Iris pigment epithelial cell (primary cell): Measurements from ENCODE around the gene USP6NL.

Source experiments
- DNase-seq: peaks from one replicate; pipeline ENCODE4 v3.0.0-alpha.2; 2011; ENCODE audit warnings: low read depth

The USP6NL gene

DNA sequence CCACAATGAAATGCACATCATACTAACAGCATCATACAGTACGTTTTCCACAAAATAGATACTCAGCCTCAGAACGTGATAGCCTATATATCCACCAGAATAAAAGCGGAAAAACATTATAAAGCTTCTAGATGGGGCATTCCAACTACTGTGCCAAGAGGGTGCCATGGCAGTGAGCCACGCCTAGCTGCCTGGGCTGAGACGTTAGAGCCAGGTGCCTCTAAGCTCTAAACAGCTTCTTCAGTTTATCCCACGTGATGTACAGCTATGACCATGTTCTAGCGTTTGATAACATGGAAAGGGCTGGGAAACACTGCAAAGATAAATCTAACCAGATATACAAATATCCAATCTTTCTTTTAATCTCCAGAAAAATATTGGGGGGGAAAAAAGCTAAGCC, 17.8 kb downstream of the USP6NL start:
- no peak for DNase-seq

GRCh38 chr10:11589738-11590137, 21.7 kb downstream of the USP6NL start:
- no peak for DNase-seq

DNA sequence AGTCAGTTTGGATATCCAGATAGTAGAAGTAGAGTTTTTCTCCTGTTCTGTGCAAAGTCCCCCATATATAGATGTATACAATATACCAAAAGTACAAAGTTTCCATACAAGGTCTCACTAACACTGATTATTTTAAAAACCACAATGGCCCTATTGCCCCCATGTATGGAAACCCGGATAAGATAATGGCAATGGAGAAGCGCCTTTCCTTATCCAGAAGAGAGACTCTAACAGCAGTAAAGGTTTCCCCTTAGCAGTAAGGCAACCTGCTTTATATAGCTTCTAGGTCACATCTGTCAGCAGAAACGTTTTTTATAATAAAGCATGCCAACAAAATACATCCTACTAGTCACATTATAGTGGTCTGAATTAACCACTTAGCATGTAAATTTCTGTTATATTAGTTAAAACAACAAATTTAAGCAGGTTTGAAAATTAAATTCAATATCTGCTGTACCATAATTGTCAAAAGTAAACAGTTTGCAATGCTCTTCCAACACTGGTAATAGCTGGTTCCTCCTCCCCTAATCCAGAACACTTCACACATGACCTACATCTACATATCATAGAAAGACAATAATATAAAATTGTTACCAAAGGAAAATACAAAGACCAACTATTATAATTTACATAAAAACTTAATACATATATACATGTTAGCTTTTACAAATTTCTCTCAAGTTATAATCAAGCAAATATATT, 22.4 kb downstream of the USP6NL start:
- DNase-seq = no peak

DNA sequence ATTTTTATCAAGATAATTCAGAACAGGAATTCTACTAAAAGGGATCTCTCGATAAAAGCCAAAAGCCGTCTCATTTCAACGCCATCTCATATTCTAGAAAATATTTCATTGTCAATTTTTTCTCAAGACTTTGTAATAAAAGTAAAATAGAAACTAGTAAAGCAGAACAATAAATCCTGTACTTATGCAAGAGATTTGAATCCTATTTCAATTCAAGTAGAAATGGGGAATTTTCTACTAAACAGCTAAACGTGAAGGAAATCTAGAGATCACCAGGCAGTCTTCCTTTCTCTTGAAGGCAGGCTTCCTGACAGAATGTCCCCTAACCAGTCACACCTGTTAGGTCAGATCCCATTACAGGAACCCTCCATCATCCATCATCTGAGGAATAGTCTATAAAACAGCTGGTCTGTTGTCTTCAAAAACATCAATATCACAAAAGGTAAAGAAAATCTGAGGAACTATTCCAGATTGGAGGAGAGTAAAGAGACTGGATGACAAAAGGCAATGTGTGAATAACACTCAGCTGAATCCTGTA, 23.7 kb downstream of the USP6NL start:
- no peak for DNase-seq

GRCh38 chr10:11586170-11586569, 25.3 kb downstream of the USP6NL start:
- peak; percentile 48 for DNase-seq

DNA sequence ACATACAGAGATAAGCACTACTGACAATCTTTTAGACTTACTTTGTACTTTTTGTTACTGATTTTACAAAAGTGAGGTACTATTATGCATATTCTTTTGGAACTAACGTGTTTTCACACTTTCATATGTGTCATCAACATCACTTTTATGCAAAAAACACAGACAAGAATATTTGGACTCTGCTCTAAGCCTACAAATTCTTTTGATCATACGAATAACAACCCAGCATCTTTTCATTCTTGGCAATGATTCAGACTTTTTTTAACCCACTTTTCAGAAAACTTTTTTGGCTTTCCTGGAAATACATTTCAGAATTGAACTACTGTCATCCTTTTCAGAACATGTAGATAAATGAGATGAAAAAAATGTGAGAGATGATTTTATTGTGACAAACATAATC, 30.2 kb downstream of the USP6NL start:
- DNase-seq = peak; percentile 47

DNA sequence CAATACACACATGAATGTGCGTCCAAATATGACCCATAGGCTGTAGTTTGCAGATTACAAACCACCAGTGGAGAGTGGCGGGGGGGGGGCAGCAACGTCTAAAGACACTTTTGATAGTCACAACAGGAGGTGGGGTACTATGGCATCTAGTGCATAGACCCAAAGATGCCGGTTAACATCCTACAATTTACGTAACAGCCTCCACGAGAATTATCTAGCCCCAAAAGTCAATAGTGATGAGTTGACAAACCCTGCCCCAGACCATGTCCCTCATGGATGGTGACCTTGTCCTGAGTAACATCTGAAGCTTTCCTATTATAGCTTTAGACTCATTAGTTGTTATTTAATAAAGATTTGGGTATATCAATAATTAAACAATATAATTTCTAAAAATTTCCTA, 31.6 kb downstream of the USP6NL start:
- DNase-seq = no peak

- no peak for DNase-seq
Measured at GRCh38 chr10:11578802-11579255, 32.6 kb downstream of the USP6NL start.

DNA sequence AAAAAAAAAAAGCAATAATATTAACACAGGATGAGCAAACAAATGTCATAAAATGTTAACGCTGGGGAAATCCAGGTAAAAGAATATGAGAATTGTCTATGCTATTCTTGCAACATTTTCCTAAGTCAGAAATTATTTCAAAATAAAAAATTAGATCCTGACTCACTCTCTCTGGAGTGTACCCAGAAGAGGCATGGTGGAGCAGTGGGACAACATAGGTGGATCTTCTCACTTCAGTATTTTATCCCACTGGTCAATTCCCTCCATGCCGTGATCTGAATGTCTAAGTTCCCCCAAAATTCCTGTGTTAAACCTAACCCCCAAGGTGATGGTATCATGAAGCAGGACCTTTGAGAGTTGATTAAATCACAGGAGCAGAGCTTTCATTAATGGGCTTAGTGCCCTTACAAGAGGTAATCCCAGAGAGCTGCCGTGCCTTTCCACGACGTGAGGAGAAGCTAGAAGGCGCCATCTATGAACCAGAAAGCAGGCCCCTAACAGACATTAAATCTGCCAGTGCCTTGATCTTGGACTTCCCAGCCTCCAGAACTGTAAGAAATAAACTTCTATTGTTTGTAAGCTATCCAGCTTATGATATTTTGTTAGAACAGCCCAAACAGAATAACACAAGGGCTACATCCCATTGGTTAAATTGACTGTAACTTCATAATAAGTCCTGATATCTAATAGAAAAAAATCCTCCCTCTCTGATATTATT, 35.2 kb downstream of the USP6NL start:
- no peak for DNase-seq

DNA sequence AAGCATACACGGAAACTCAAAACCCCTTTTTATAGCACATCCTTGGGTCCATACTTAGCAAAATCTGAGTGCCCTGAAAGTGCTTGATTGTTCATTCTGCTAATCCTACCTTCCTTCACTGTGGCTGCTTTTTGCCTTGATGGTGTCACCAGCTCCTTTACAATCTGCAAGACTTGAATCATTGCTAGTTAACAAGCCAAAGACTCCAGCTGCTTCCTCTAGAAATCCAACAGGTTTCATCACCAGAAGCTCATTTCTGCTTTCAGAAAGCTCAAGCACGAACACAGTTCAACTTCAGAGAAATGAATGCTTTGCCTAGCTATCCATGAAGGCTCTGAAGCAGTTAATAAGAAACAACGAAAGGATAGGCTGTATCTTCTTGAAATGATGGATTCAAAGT, 38.0 kb downstream of the USP6NL start:
- DNase-seq = peak; percentile 57

- no peak for DNase-seq
Measured at GRCh38 chr10:11570751-11571150, 40.7 kb downstream of the USP6NL start.

- no peak for DNase-seq
Measured at GRCh38 chr10:11569471-11569870, 42.0 kb downstream of the USP6NL start.

GRCh38 chr10:11568578-11568977, 42.9 kb downstream of the USP6NL start:
- DNase-seq = no peak

DNA sequence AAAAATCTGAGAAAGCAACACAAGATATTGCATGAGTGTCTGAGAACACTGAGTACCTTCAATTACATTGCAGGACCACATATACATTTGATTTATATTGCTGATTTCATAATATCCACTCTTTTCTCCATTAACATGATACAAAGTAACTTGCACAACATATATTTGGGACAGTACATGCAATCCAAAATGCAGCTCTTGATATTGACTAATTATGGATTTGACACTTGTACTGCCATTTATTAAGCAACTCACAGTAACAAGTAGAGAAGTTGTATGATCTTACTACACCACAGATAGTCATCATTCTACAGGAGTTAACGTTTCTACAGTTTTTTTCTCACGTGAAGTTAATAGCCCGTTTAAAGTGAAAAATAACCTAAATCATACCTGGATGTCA, 46.7 kb downstream of the USP6NL start:
- DNase-seq = no peak

DNA sequence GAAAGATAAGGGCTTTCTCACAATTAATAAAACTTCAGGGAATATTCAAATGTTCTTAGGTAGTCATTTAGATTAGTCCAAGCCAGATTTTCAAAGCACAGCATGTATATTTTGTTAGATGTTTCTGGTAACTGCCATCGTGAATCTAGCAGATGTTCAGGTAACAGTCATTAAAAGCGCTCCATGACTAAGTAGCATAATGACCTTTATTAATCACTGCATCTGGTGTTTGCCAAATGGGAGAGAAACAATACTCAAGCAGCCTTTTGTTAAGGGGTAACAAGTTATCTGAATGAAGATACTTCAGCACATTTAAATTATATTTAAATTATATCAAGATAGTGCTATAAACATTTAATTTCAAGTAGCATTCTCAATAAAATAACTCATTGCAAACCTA, 47.5 kb downstream of the USP6NL start:
- DNase-seq = no peak

GRCh38 chr10:11562888-11563287, 48.6 kb downstream of the USP6NL start:
- no peak for DNase-seq

- peak; percentile 38 for DNase-seq
Measured at GRCh38 chr10:11560076-11560709, 51.3 kb downstream of the USP6NL start.

DNA sequence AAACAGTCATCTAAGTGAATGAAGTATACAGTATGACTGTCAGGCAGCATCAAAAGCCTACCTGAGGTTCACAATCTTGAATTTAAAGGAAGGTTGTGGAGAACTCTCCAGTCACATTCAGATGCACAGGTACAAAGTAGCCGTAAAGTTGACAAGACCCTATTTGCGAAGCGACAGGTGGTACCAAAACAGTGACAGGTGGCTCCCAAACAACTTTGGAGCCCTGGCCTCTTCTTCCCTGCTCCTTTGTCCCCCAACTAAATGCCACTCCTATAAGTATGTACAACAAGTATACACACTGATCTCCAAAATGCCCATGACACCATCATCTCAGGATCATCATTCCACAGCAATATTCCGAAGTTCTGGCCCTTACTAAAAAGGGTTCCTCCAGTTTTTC, 53.5 kb downstream of the USP6NL start:
- no peak for DNase-seq

- DNase-seq = no peak
Measured at GRCh38 chr10:11557513-11557912, 53.9 kb downstream of the USP6NL start.

DNA sequence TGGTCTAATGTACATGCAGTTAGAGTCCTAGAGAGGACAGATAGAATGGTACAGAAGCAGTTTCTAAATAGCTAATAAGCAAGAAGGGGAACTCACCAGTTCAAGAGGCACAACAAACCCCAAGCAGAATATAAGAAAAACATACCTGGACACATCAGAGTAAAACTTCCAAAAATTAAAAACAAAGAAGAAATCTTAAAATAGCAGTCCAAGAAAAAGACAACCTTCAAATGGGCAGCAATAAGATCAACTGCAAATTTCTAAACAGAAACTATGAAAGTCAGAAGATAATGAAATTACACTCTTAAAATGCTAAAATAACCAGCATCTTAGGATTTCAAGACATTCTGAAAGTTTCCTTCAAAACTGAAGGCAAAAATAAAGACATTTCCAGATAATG, 55.9 kb downstream of the USP6NL start:
- no peak for DNase-seq

DNA sequence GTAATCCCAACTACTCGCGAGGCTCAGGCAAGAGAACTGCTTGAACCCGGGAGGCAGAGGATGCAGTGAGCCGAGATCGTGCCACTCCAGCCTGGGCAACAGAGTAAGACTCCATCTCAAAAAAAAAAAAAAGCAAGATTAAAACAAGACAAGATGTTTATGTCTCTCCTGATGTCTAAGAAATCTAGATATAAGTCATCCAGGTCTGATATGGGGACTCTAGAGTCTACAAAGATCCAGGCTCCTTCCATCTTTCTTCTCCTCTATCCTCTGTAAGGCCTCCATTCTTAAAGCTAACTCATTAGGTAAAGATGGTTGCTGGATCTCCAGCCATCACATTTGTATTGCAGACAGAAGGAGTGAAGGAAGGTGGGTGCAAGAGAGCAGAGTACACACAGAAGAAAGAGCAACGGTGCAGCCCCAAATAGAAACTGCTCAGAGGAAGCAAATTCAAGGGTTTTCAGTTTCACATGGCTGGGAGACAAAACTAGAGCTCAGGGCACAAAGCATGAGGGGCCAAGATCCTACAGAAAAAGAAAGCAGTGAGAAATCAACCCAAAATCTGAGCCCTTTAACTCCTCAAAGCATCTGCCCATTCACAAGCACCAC, 57.6 kb downstream of the USP6NL start:
- no peak for DNase-seq

GRCh38 chr10:11551916-11552602, 59.4 kb downstream of the USP6NL start:
- DNase-seq = peak; percentile 97
